Activated T-helper 2 cell treated with anti-CD3 and anti-CD28 coated beads, Interferon-gamma antibody, Interleukin-2, Interleukin-4, amounts not matched to agents 10 μg/mL and 5 μg/mL and 100 μg/mL, durations not matched to agents 14 hours and 24 hours and 36 hours (primary cell): ENCODE results near the gene AIP. TPM values are rescaled to one million over a fixed set of nuclear protein-coding genes. Genes with fewer than 3 reads are reported as not detected.

Experiments used
- DNase-seq: peaks from one replicate; pipeline ENCODE4 v3.0.0; 2021; ENCODE audit warnings: low spot score
- H3K27ac Mint-ChIP-seq: one replicate; pipeline ENCODE4 v1.8.0; 2021; ENCODE audit warnings: mixed read lengths
- H3K27me3 Mint-ChIP-seq: one replicate; pipeline ENCODE4 v1.8.0; 2021; ENCODE audit warnings: low read depth, mixed read lengths
- H3K36me3 Mint-ChIP-seq: one replicate; pipeline ENCODE4 v1.8.0; 2021; ENCODE audit warnings: low read depth, mixed read lengths
- H3K4me1 Mint-ChIP-seq: one replicate; pipeline ENCODE4 v1.8.0; 2021; ENCODE audit warnings: low read depth, mixed read lengths
- H3K4me3 Mint-ChIP-seq: one replicate; pipeline ENCODE4 v1.8.0; 2021; ENCODE audit warnings: low read depth, mild to moderate bottlenecking, moderate library complexity, mixed read lengths
- H3K9me3 Mint-ChIP-seq: one replicate; pipeline ENCODE4 v1.8.0; 2021; ENCODE audit warnings: mixed read lengths
- intact Hi-C: fragments of 100-400 bp; cut with micrococcal nuclease; formaldehyde crosslinking; loops from one replicate; pipeline ENCODE4 v1.15.1; 2023
- total RNA-seq: library from RNA; stranded (reverse); gene quantifications from 2 replicates; pipeline ENCODE4 v1.2.3, GENCODE V29; 2022

The AIP gene
- 190 and 191 TPM in 2 replicates for total RNA-seq

DNA sequence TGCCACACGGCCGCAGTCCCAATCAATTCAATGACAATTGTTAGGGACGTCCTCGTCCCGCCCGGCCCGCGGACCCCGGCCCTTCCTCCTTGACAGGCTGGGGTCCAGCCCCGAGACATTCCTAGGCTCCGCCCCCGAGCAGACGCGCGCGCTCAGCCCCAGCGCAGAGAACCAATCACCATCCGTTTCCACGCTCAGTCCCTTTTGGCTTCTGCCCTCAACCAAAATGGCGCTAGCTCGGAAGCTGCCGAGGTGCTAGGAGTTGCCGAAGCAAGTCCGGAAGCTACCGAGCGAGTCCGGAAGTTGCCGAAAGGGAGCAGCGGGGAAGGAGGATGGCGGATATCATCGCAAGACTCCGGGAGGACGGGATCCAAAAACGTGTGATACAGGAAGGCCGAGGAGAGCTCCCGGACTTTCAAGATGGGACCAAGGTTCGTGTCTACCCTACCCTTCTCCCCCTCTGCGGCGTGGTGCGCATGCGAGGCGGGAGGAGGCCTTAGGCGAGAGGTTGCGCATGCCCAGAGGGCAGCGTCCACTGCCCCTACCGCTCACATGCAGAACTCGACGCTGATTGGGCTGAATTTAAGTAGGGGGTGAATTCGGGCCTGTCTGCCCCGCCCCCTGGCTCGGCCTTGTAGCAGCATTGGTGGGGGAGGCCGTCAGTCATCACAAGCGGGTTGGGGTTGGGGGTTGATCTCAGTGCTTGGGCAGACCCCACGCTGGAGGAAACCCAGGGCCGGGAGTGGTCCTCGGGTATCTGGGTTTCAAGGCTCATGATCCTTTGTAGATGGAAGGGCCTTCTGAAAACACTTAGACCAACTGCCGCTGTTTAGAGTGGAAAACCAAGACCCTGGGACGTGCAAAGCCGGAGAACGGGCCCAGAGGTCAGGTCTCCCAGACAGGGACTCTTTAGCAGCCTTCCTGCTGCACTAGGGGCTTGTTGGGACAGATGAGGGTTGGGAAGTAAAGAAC lies at the start of gene AIP:
AIP (plus strand) TSS at position 200 of the 972 bp plus-strand sequence; CDS start at position 333, 133 bp downstream.
- H3K4me3 Mint-ChIP-seq, result peak within 1 kb of the TSS; percentile 83
- peaks cover 33% of the 10 kb centered on the region for H3K36me3 Mint-ChIP-seq
- no peaks in the 10 kb centered on the region for H3K9me3 Mint-ChIP-seq
- no peaks in the 10 kb centered on the region for H3K27me3 Mint-ChIP-seq
- H3K27ac Mint-ChIP-seq, result peak within 1 kb of the TSS; percentile 99
- peak; percentile 98 for DNase-seq
- intact Hi-C loops, result loop anchor here (1.0 to 10.0 kb wide), 4 partner anchors 14 to 196 kb away; partner anchors contain the start of genes ANKRD13D, POLD4 and TMEM134
- H3K4me1 Mint-ChIP-seq, result peaks cover 42% of the 10 kb centered on the region

DNA sequence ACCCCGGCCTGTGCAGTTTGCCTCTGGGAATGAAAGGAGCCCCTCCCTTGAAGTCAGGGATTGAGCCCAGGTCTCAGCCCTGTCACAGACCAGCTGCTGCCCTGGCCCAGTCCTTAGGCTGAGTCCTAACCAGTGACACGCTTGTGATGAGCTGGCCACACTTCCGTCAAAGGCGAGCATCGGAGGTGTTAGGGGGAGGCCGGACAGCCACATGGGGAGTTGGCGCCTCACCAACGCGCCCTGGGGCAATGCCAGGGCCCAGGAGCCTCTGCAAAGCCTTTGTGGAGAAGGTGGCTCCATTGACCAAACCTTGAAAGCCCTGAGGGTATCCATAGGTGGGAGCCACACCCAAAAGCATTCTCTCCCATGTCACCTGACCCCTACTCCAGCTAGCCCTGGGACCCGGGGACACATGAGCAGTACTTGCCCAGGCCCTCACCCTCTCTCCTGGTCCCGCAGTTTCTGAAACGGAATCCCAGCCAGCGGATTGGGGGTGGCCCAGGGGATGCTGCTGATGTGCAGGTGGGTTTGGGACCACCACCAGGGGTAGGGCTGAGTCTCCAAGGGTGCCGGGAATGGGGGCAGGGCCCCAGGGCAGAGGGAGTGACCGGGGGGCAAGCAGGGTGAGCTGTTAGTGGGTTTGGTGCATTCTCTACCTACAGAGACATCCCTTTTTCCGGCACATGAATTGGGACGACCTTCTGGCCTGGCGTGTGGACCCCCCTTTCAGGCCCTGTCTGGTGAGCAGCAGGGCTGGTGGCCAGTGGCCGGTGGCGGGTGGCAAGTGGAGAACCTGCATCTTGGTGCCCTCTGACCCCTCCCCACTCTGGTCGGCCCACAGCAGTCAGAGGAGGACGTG lies 49.1 kb upstream of the AIP start:
- Mint-ChIP-seq H3K27ac (peak overlapping the region; percentile 28), H3K36me3 (peaks cover 62% of the 10 kb centered on the region), H3K4me1 (peaks cover 21% of the 10 kb centered on the region), H3K9me3 (no peaks in the 10 kb centered on the region), H3K4me3 (peak overlapping the region; percentile 21), H3K27me3 (no peaks in the 10 kb centered on the region)
- intact Hi-C loops, result no loop called here
- DNase-seq, result no peak

DNA sequence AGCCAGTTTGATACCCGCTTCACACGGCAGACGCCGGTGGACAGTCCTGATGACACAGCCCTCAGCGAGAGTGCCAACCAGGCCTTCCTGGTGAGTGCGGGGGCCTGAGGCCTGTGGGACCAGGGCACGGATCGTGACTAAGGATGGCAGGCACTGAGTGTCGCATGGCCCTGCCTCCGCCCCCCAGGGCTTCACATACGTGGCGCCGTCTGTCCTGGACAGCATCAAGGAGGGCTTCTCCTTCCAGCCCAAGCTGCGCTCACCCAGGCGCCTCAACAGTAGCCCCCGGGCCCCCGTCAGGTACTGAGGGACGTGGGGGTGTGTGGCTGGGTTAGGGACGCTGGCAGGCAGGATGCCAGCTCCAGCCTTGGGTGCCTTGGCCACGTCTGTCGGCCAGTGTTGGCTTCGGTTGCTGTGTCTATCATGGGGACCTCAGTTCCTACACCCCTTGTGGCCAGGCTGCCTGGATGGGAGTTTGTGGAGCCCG lies 48.4 kb upstream of the AIP start:
- H3K4me3 Mint-ChIP-seq, result peak overlapping the region; percentile 13
- H3K27ac Mint-ChIP-seq, result peak overlapping the region; percentile 28
- no peaks in the 10 kb centered on the region for H3K27me3 Mint-ChIP-seq
- intact Hi-C loops, result no loop called here
- no peak for DNase-seq
- peaks cover 27% of the 10 kb centered on the region for H3K4me1 Mint-ChIP-seq
- H3K9me3 Mint-ChIP-seq, result no peaks in the 10 kb centered on the region
- peaks cover 65% of the 10 kb centered on the region for H3K36me3 Mint-ChIP-seq

DNA sequence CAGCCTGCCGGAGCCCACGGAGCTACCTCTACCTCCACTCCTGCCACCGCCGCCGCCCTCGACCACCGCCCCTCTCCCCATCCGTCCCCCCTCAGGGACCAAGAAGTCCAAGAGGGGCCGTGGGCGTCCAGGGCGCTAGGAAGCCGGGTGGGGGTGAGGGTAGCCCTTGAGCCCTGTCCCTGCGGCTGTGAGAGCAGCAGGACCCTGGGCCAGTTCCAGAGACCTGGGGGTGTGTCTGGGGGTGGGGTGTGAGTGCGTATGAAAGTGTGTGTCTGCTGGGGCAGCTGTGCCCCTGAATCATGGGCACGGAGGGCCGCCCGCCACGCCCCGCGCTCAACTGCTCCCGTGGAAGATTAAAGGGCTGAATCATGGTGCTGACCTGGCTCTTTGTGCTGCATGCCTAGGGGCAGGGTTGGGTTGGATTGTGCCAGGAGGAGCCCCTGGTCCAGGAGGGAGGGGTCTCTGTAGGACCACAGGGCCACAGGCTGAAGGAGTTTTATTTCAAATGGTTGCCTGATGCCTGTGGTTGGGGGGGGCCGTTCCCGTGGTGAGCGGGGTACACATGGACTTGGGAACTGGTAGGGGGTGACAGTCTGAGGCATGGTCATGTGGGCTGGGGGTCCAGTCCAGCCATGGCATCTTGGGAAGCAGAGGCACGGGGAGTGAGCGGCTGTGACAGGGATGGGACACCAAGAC lies 47.6 kb upstream of the AIP start:
- H3K27ac Mint-ChIP-seq, result peak overlapping the region; percentile 63
- no peaks in the 10 kb centered on the region for H3K27me3 Mint-ChIP-seq
- H3K4me3 Mint-ChIP-seq, result peak overlapping the region; percentile 76
- no peaks in the 10 kb centered on the region for H3K9me3 Mint-ChIP-seq
- DNase-seq, result no peak
- intact Hi-C loops, result no loop called here
- H3K4me1 Mint-ChIP-seq, result peaks cover 33% of the 10 kb centered on the region
- peaks cover 68% of the 10 kb centered on the region for H3K36me3 Mint-ChIP-seq

DNA sequence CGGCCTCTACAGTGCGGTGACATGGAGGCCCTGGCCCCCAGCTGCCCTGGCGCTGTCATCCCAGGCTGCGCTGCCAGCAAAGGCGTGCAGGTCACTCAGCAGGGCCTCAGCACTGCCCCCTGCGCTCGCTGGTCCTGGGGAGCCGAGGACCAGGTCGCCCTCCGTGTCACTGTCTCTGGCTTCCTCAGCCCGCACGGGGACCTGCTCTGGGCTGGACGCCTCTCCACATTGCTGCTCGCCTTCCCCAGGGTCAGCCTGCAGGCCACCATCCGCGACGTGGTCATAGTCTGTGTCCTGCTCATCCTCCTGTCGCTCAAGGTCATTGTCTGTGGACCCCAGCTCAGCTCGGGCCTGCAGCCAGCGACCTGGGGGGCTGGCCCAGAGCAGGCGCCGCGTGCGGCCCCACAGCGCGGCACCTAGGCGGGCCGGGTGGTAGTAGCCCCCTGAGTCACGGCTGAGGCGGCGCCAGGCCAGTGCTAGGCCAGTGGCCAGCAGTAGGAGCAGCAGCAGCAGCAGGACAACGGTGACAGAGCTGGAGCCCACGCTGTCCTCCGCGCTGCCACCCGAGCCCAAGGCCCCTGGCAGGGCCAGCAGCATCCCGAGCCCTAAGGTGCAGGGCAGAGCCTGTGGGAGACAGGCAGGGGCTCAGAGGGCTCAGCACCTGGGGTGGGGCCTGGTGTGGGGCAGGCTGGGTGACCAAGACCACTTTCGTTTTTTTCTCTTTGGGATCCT lies 46.9 kb upstream of the AIP start:
- Mint-ChIP-seq H3K27me3 (no peaks in the 10 kb centered on the region), H3K36me3 (peaks cover 65% of the 10 kb centered on the region), H3K9me3 (no peaks in the 10 kb centered on the region), H3K4me1 (peaks cover 38% of the 10 kb centered on the region), H3K27ac (peak overlapping the region; percentile 95), H3K4me3 (peak overlapping the region; percentile 94)
- intact Hi-C loops, result loop anchor here (1.0 kb wide), 2 partner anchors 8 to 70 kb away; partner anchors contain the start of gene RPS6KB2
- no peak for DNase-seq

DNA sequence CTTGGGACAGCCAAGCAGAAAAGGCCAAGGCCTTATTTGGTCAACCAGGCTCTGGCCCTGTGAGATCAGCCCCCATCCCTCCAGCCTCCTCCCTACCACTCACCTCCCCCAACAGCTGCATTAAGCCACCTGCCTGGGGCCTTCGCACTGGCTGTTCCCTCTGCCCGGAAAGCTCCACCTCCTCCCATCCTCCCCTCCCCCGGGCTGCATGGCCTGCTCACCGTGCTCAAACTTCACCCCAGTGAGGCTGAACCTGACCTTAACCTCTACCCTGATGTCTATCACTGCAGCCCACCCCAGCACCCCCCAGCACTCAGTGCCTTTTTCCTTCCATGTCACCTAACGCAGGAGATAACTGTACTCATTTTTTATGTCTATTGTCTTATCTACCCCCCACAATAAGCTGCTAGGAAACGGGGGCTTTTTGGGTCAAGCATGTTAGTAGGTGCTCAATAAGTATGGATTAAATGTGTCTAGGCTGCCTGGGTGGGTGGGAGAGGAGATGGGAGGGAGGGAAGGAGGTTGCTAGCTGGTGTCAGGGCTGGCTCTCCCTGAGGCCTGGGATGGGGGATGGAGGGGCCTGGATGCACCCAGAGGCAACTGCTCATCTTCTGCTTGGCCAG lies 46.3 kb upstream of the AIP start:
- Mint-ChIP-seq H3K4me3 (peak overlapping the region; percentile 94), H3K36me3 (peaks cover 60% of the 10 kb centered on the region), H3K27me3 (no peaks in the 10 kb centered on the region), H3K9me3 (no peaks in the 10 kb centered on the region), H3K4me1 (peaks cover 42% of the 10 kb centered on the region), H3K27ac (peak overlapping the region; percentile 95)
- peak; percentile 60 for DNase-seq
- intact Hi-C loops, result loop anchor here (1.0 kb wide), 2 partner anchors 8 to 70 kb away; partner anchors contain the start of gene RPS6KB2

DNA sequence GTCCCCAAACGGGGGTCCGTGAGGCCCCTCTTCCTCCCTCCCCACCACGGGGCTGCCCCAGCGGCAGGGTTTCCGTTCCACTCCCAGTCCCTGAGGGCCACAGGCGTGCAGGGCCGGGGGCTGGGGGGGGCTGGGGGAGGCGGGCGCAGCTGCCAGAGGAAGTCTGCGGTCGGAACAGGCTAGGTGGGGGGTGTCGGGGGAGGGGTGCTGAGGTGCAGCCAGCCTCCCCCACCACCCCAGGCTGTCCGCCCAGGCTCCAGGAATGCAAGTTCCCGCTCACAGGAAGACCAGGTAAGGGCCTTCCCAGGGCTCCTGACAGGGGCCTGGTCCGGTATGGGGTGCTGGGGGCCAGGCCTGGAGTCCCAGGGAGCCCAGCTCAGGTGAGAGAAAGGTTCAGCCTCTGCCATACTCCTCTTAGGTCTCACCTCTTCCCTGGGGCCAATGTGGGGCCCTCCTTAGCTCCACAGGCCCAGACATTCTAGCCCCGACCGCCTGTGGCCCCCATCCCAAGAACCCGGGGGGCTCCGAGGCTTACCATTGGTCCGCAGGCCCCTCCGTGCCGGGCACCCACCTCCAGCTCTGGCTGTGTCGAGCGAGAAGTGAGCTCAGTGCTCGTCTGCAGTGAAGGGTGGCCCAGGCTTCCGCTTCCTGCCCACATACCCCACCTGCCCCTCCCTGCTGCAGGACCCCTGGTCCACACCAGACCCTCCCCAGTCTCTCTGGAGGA lies 45.6 kb upstream of the AIP start, which contains the start of gene PTPRCAP:
PTPRCAP (minus strand) TSS at position 601 of the 727 bp plus-strand sequence; CDS start at position 538, 63 bp downstream.
- no peaks in the 10 kb centered on the region for H3K27me3 Mint-ChIP-seq
- peaks cover 35% of the 10 kb centered on the region for H3K4me1 Mint-ChIP-seq
- peak within 1 kb of the TSS; percentile 95 for H3K27ac Mint-ChIP-seq
- intact Hi-C loops, result no loop called here
- peaks cover 53% of the 10 kb centered on the region for H3K36me3 Mint-ChIP-seq
- DNase-seq, result peak; percentile 69
- H3K9me3 Mint-ChIP-seq, result no peaks in the 10 kb centered on the region
- H3K4me3 Mint-ChIP-seq, result peak within 1 kb of the TSS; percentile 94

DNA sequence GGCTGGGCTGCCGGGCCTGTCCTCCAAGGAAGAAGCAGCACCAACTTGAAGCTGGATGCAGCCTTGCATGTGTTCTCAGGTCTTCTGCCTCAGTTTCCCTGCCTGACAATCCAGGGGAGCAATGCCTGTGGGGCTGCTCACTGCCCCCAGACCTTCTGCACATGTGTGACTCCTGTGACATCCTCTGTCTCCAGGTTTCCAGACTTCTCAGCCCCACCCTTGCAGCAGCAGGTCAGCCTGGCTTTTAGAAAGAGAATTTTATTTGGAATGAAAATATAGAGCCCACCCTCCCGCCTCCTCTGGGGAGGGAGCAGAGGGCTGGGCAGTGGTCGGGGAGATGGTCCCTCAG lies 45.0 kb upstream of the AIP start:
- Mint-ChIP-seq H3K27ac (peak overlapping the region; percentile 95), H3K36me3 (peaks cover 48% of the 10 kb centered on the region), H3K27me3 (no peaks in the 10 kb centered on the region), H3K9me3 (no peaks in the 10 kb centered on the region), H3K4me3 (peak overlapping the region; percentile 94), H3K4me1 (peaks cover 37% of the 10 kb centered on the region)
- DNase-seq, result no peak
- intact Hi-C loops, result loop anchor here (2.0 kb wide), 2 partner anchors 31 to 47 kb away; partner anchors contain the start of gene TMEM134

DNA sequence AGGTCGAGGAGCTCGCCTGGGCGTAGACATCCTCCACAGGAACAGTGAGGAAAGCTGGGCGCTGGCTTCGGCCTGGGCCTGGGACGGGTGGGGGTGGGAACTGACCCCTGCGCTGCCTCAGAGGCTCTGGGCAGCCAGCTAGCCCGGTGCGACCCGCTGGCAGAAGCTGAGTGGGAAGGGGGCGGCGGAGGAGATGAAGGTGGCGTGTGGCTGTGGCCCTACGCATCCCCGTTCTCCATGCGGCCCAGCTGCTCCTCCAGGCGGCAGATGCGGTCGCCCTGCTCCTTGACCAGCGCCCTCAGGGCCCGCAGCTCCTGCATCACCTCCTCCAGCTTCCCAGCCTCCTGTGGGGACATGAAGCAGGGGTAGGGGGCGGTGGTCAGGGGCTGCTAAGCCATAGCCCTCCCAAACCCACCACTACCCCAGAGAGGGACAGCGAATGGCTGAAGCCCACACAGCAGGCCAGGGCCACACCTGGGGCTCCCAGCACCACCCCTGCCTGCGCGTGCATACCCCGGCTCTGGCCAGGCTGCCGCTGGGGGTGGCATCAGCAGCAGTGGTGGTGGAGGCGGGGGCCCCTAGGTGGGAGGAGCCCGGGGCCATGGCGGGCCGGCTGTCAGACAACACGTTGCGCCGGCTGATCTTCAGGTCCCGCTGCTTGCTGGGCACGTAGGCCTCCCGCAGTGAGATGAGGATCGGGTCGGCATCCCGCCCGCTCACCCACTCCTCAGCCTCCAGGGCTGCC lies 44.5 kb upstream of the AIP start:
- H3K9me3 Mint-ChIP-seq, result no peaks in the 10 kb centered on the region
- H3K4me3 Mint-ChIP-seq, result peak overlapping the region; percentile 94
- DNase-seq, result peak; percentile 77
- H3K4me1 Mint-ChIP-seq, result peaks cover 36% of the 10 kb centered on the region
- peaks cover 46% of the 10 kb centered on the region for H3K36me3 Mint-ChIP-seq
- intact Hi-C loops, result loop anchor here (2.0 kb wide), 2 partner anchors 30 to 46 kb away; partner anchors contain the start of gene TMEM134
- no peaks in the 10 kb centered on the region for H3K27me3 Mint-ChIP-seq
- H3K27ac Mint-ChIP-seq, result peak overlapping the region; percentile 95
